Measurements from ENCODE around the gene TMEM183A.

DNA sequence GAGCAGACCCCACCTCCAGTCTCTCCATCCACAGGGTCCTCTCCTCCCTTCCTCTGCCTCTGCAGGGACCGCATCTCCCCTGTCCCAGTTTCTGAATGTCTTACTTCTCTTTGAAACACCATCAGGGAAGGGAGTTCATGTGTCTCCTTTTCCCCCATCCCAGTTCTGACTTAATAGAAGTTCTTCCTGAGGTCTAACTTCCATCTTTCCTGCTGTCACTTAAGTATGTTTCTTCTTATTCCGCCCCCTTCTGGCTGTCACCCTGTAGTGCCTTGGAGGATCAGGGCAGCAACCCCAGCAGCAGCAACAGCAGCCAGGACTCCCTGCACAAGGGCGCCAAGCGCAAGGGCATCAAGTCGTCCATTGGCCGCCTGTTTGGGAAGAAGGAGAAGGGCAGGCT, 49.3 kb downstream of the TMEM183A start:
- no peak for TF ChIP-seq EZH2 (IDR thresholded peaks at IDR 0.05; ENCODE audit: borderline replicate concordance, low read length)
- TF ChIP-seq, protein P1, sequence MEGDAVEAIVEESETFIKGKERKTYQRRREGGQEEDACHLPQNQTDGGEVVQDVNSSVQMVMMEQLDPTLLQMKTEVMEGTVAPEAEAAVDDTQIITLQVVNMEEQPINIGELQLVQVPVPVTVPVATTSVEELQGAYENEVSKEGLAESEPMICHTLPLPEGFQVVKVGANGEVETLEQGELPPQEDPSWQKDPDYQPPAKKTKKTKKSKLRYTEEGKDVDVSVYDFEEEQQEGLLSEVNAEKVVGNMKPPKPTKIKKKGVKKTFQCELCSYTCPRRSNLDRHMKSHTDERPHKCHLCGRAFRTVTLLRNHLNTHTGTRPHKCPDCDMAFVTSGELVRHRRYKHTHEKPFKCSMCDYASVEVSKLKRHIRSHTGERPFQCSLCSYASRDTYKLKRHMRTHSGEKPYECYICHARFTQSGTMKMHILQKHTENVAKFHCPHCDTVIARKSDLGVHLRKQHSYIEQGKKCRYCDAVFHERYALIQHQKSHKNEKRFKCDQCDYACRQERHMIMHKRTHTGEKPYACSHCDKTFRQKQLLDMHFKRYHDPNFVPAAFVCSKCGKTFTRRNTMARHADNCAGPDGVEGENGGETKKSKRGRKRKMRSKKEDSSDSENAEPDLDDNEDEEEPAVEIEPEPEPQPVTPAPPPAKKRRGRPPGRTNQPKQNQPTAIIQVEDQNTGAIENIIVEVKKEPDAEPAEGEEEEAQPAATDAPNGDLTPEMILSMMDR (IDR thresholded peaks at IDR 0.05; ENCODE audit: low read length): peak; percentile 39
